Smooth muscle cell (in vitro differentiated cells): ENCODE results near the gene TMEM52. TPM values are rescaled to one million over a fixed set of nuclear protein-coding genes. Genes with fewer than 3 reads are reported as not detected.

ENCODE experiments used
- polyA plus RNA-seq: library from polyadenylated mRNA; unstranded; fragments of >200 nt; fragmentation: Nextera tagmentation; extraction: Ambion mirVana; gene quantifications from 2 replicates; pipeline ENCODE4 v1.2.1, GENCODE V29; 2016
- total RNA-seq: library from RNA; depleted of rRNA; stranded (reverse); fragments of >200 nt; gene quantifications from 2 replicates; pipeline ENCODE4 v1.2.3, GENCODE V29; 2014

The TMEM52 gene
- total and polyA plus RNA-seq, 2 experiments from 2014 or later = 0.18 to 1.7 TPM

Other genes with a start within 250 kb of the TMEM52 start
- 24.2 and 32.4 TPM in 2 replicates for gene SLC35E2B, start 226.5 kb downstream of the TMEM52 start, total RNA-seq
- gene SLC35E2B, start 226.5 kb downstream of the TMEM52 start, polyA plus RNA-seq = 19.7 and 22.6 TPM in 2 replicates
- 9.0 and 20.9 TPM in 2 replicates for gene CDK11A, start 194.9 kb downstream of the TMEM52 start, total RNA-seq
- gene CDK11A, start 194.9 kb downstream of the TMEM52 start, polyA plus RNA-seq = 19.8 and 31.2 TPM in 2 replicates
- 27.2 and 32.7 TPM in 2 replicates for gene NADK, start 140.8 kb downstream of the TMEM52 start, total RNA-seq
- 37.8 and 39.0 TPM in 2 replicates for gene NADK, start 140.8 kb downstream of the TMEM52 start, polyA plus RNA-seq
- 188 and 208 TPM in 2 replicates for gene GNB1, start 28.2 kb downstream of the TMEM52 start, total RNA-seq
- gene GNB1, start 28.2 kb downstream of the TMEM52 start, polyA plus RNA-seq = 265 and 293 TPM in 2 replicates
- 1.3 TPM in 1 of 2 replicates, not detected in the other for gene CALML6, start 4.0 kb downstream of the TMEM52 start, total RNA-seq
- 0.18 and 0.46 TPM in 2 replicates for gene CALML6, start 4.0 kb downstream of the TMEM52 start, polyA plus RNA-seq
- 0.09 TPM in 1 of 2 replicates, not detected in the other for gene CFAP74, start 84.5 kb upstream of the TMEM52 start, total RNA-seq
- gene CFAP74, start 84.5 kb upstream of the TMEM52 start, polyA plus RNA-seq = not detected in 2 replicates
- gene GABRD, start 100.1 kb upstream of the TMEM52 start, total RNA-seq = not detected in 2 replicates
- gene GABRD, start 100.1 kb upstream of the TMEM52 start, polyA plus RNA-seq = not detected in 2 replicates
- gene PRKCZ, start 131.1 kb upstream of the TMEM52 start, total RNA-seq = 5.8 and 22.4 TPM in 2 replicates
- 10.3 and 21.3 TPM in 2 replicates for gene PRKCZ, start 131.1 kb upstream of the TMEM52 start, polyA plus RNA-seq